GM23338 (cell line): ENCODE measurements around the gene LEMD2.

Experiments
- CREB1 ChIP-seq: fragments of 250-450 bp; sonication (Bioruptor Pico); IDR thresholded peaks from 2 replicates; pipeline ENCODE4 v1.5.0; 2020; ENCODE audit warnings: low read depth, mild to moderate bottlenecking, moderate library complexity
- CTCF ChIP-seq, 2 experiments: fragments of 200-600 bp in 1 of 2; sonication (generic) in 1 of 2; conservative IDR thresholded peaks; 2 replicates each; pipeline versions ENCODE4 v1.5.1 to v1.6.1; 2016 to 2017; ENCODE audit warnings: antibody characterized with exemption in 2 of 2, low read depth in 2 of 2, mild to moderate bottlenecking in 2 of 2, moderate library complexity in 1 of 2
- EZH2phosphoT487 ChIP-seq: fragments of 200-600 bp; sonication (generic); IDR thresholded peaks from one replicate; pipeline ENCODE4 v1.8.1; 2018; ENCODE audit warnings: antibody characterized with exemption; ENCODE audit not compliant: unreplicated experiment
- POLR2AphosphoS5 ChIP-seq: IDR thresholded peaks from 2 replicates; pipeline ENCODE4 v1.6.1; 2016; ENCODE audit warnings: antibody characterized with exemption, low read depth
- REST ChIP-seq: IDR thresholded peaks from one replicate; pipeline ENCODE4 v1.6.1; 2018; ENCODE audit warnings: antibody characterized with exemption; ENCODE audit not compliant: unreplicated experiment

GRCh38 chr6:33762713-33763112 is 26.2 kb downstream of the LEMD2 start:
- TF ChIP-seq POLR2AphosphoS5: no peak
- TF ChIP-seq EZH2phosphoT487: no peak
- no peak for TF ChIP-seq CTCF (conservative IDR thresholded peaks at IDR 0.05; ENCODE audit: low read depth in 2 of 2)
- TF ChIP-seq CREB1 (CRISPR knock-in tag): no peak
- TF ChIP-seq REST: no peak
